ENCODE data around the gene FEN1.

FEN1 gene

GRCh38 chr11:61827571-61828378, 35.1 kb downstream of the FEN1 start, which contains the start of gene FADS2:
Gene FADS2 (plus strand): TSS chr11:61828300. CDS start chr11:61828391, 91 bp downstream.
- peak; percentile 54 for DNase-seq

GRCh38 chr11:61828379-61828628, 35.6 kb downstream of the FEN1 start:
- no peak for DNase-seq

- DNase-seq: no peak
Measured at GRCh38 chr11:61828629-61829407, 36.1 kb downstream of the FEN1 start.

GRCh38 chr11:61829806-61830205, 37.1 kb downstream of the FEN1 start:
- no peak for DNase-seq

- no peak for DNase-seq
Measured at GRCh38 chr11:61830237-61831105, 37.8 kb downstream of the FEN1 start.

GRCh38 chr11:61832207-61832606, 39.5 kb downstream of the FEN1 start:
- DNase-seq: no peak

- DNase-seq: no peak
Measured at GRCh38 chr11:61832754-61833153, 40.0 kb downstream of the FEN1 start.

GRCh38 chr11:61833471-61833870, 40.8 kb downstream of the FEN1 start:
- no peak for DNase-seq

- DNase-seq: no peak
Measured at GRCh38 chr11:61833926-61834277, 41.2 kb downstream of the FEN1 start.

GRCh38 chr11:61834278-61835048, 41.8 kb downstream of the FEN1 start:
- DNase-seq: peak; percentile 60

GRCh38 chr11:61836193-61836592, 43.5 kb downstream of the FEN1 start:
- DNase-seq: no peak

- DNase-seq: no peak
Measured at GRCh38 chr11:61837411-61838005, 44.8 kb downstream of the FEN1 start.

GRCh38 chr11:61838501-61838900, 45.8 kb downstream of the FEN1 start:
- DNase-seq: no peak

GRCh38 chr11:61838921-61839320, 46.2 kb downstream of the FEN1 start:
- DNase-seq: no peak

GRCh38 chr11:61839742-61840141, 47.0 kb downstream of the FEN1 start:
- no peak for DNase-seq

- no peak for DNase-seq
Measured at GRCh38 chr11:61840371-61840770, 47.7 kb downstream of the FEN1 start.

GRCh38 chr11:61841636-61842527, 49.2 kb downstream of the FEN1 start:
- no peak for DNase-seq

- no peak for DNase-seq
Measured at GRCh38 chr11:61842528-61842820, 49.8 kb downstream of the FEN1 start.

- no peak for DNase-seq
Measured at GRCh38 chr11:61844909-61845565, 52.3 kb downstream of the FEN1 start.

- no peak for DNase-seq
Measured at GRCh38 chr11:61846362-61847020, 53.8 kb downstream of the FEN1 start.

All from activated gamma-delta T cell treated with Interleukin-2 at 50 U/mL for 16 hours (primary cell).